Vagina (tissue), 2 donors: ENCODE data around the gene PPP2R2B.
A peak's percentile ranks its signal among the peaks of the same experiment; 100 is the strongest.

Experiments used
- CTCF ChIP-seq, 3 experiments: fragments of 450-650 bp in 2 of 3; fragments of 200-600 bp in 1 of 3; sonication (generic) in 1 of 3; IDR thresholded peaks; one replicate each; pipeline ENCODE4 v1.5.1; 2017 to 2019; ENCODE audit warnings: antibody characterized with exemption in 3 of 3, mild to moderate bottlenecking in 2 of 3, moderate library complexity in 2 of 3
- POLR2A ChIP-seq, 2 donors: fragments of 450-650 bp; IDR thresholded peaks; one replicate each; pipeline ENCODE4 v1.6.1; 2017; ENCODE audit warnings: antibody characterized with exemption in 2 of 2, mild to moderate bottlenecking in 2 of 2, moderate library complexity in 2 of 2
- POLR2AphosphoS5 ChIP-seq, 2 donors: sonication (generic); formaldehyde crosslinking; IDR thresholded peaks; one replicate each; pipeline ENCODE4 v1.9.0; 2017; ENCODE audit warnings: antibody characterized with exemption in 2 of 2, mild to moderate bottlenecking in 2 of 2, low read depth in 1 of 2; ENCODE audit not compliant: insufficient read depth in 1 of 2

- TF ChIP-seq CTCF (IDR thresholded peaks at IDR 0.05): peak in 1 of 3 experiments; percentile 51
- TF ChIP-seq POLR2AphosphoS5 (IDR thresholded peaks at IDR 0.05; ENCODE audit: insufficient read depth in 1 of 2, low read depth in 1 of 2): no peak
- TF ChIP-seq POLR2A (IDR thresholded peaks at IDR 0.05): no peak
These were observed 216.3 kb downstream of the PPP2R2B start for GRCh38 chr5:146662229-146662628.
